Measurements from ENCODE around the gene ELMOD3. TPM values are rescaled to one million over a fixed set of nuclear protein-coding genes. Genes with fewer than 3 reads are reported as not detected.
A peak's percentile ranks its signal among the peaks of the same experiment; 100 is the strongest.

Gene ELMOD3
- total RNA-seq, 1 experiment from 2014 or later, result 9.7 TPM

GRCh38 chr2:85437488-85438200 is 83.1 kb downstream of the ELMOD3 start (continued):
- TF ChIP-seq KAT7 (CRISPR knock-in tag; IDR thresholded peaks at IDR 0.05; ENCODE audit: borderline replicate concordance), result no peak
- no peak for TF ChIP-seq JAZF1 (CRISPR knock-in tag; IDR thresholded peaks at IDR 0.05)
- peak; percentile 76; the same call in 1 of the 2 replicates for TF ChIP-seq MAX (CRISPR knock-in tag; IDR thresholded peaks at IDR 0.05)
- TF ChIP-seq EMX1 (CRISPR knock-in tag; IDR thresholded peaks at IDR 0.05), result no peak
- TF ChIP-seq MXD4 (CRISPR knock-in tag; IDR thresholded peaks at IDR 0.05; ENCODE audit: borderline replicate concordance), result no peak
- no peak for TF ChIP-seq NFATC4 (CRISPR knock-in tag; IDR thresholded peaks at IDR 0.05)
- 0 out of 2 replicates have a peak, but pooled peaks have one; percentile 29 for TF ChIP-seq ZNF532 (CRISPR knock-in tag; IDR thresholded peaks at IDR 0.05; ENCODE audit: borderline replicate concordance)
- no peak for TF ChIP-seq TCF7 (CRISPR knock-in tag; IDR thresholded peaks at IDR 0.05; ENCODE audit: low read depth)
- no peak; the same call in 1 of the 2 replicates for TF ChIP-seq HMGXB4 (CRISPR knock-in tag; IDR thresholded peaks at IDR 0.05)
- TF ChIP-seq ZNF423 (CRISPR knock-in tag; IDR thresholded peaks at IDR 0.05), result 0 out of 2 replicates have a peak, but pooled peaks have one; percentile 36
- no peak for TF ChIP-seq ATF1 (CRISPR knock-in tag; IDR thresholded peaks at IDR 0.05)
- no peak for TF ChIP-seq GRHL2 (CRISPR knock-in tag; IDR thresholded peaks at IDR 0.05; ENCODE audit: insufficient replicate concordance, severe bottlenecking)
- TF ChIP-seq TEAD1 (CRISPR knock-in tag; IDR thresholded peaks at IDR 0.05), result no peak

GRCh38 chr2:85438201-85439024 is 83.8 kb downstream of the ELMOD3 start:
- ChIA-PET POLR2A (interaction anchor here (0.5 to 6.1 kb wide), 9 partner anchors 9 to 297 kb away, joined by 3 to 54 read pairs (median 4); partner anchors contain the start of genes MAT2A and SH2D6), CTCF (interaction anchor here (1.0 to 5.3 kb wide), 11 partner anchors 8 to 114 kb away, joined by 3 to 45 read pairs (median 4); partner anchors contain the start of genes MAT2A and SH2D6)
- no peak for TF ChIP-seq ZNF512 (CRISPR knock-in tag; IDR thresholded peaks at IDR 0.05; ENCODE audit: borderline replicate concordance)
- TF ChIP-seq ELF4 (CRISPR knock-in tag; IDR thresholded peaks at IDR 0.05; ENCODE audit: low read depth), result no peak
- TF ChIP-seq ETV6 (CRISPR knock-in tag; IDR thresholded peaks at IDR 0.05), result no peak
- TF ChIP-seq ERG (CRISPR knock-in tag; IDR thresholded peaks at IDR 0.05), result no peak
- TF ChIP-seq ATF6 (CRISPR knock-in tag; IDR thresholded peaks at IDR 0.05), result no peak
- TF ChIP-seq NR1H2 (CRISPR knock-in tag; IDR thresholded peaks at IDR 0.05), result no peak
- no peak for TF ChIP-seq ATF1 (CRISPR knock-in tag; IDR thresholded peaks at IDR 0.05)
- no peak for TF ChIP-seq ZNF219 (CRISPR knock-in tag; IDR thresholded peaks at IDR 0.05; ENCODE audit: borderline replicate concordance)
- no peak for TF ChIP-seq USF1 (CRISPR knock-in tag; IDR thresholded peaks at IDR 0.05)
- no peak for TF ChIP-seq MYBL2 (CRISPR knock-in tag; IDR thresholded peaks at IDR 0.05)

More at GRCh38 chr2:85438201-85439024, 83.8 kb downstream of the ELMOD3 start:
- Mint-ChIP-seq H3K27ac (no peak overlapping the region; the same call in 1 of the 2 replicates), H3K9me3 (no peaks in the 10 kb centered on the region), H3K4me1 (peaks cover 36% of the 10 kb centered on the region), H3K4me3 (peak overlapping the region; percentile 66), H3K27me3 (ENCODE audit: low read depth) (peaks cover 15% of the 10 kb centered on the region), H3K36me3 (no peaks in the 10 kb centered on the region)
- no peak for DNase-seq (ENCODE audit: low spot score)
- ATAC-seq, result peak; percentile 15
